Skeletal muscle satellite cell (primary cell): Measurements from ENCODE around the gene GTF2F2. TPM values are rescaled to one million over a fixed set of nuclear protein-coding genes. Genes with fewer than 3 reads are reported as not detected.

Experiments
- H3K27me3 ChIP-seq: 2 replicates; pipeline ENCODE4 v1.7.0; 2013; ENCODE audit warnings: low read length; ENCODE audit not compliant: control insufficient read depth, insufficient read depth
- H3K36me3 ChIP-seq: 2 replicates; pipeline ENCODE4 v1.7.0; 2013; ENCODE audit warnings: mild to moderate bottlenecking, control low read depth, low read length; ENCODE audit not compliant: insufficient read depth
- H3K4me1 ChIP-seq: 2 replicates; pipeline ENCODE4 v1.7.0; 2013; ENCODE audit warnings: low read length; ENCODE audit not compliant: control insufficient read depth, insufficient read depth
- H3K4me2 ChIP-seq: 2 replicates; pipeline ENCODE4 v1.7.0; 2013; ENCODE audit warnings: mild to moderate bottlenecking, low read length
- H3K4me3 ChIP-seq: 2 replicates; pipeline ENCODE4 v1.7.0; 2013; ENCODE audit warnings: low read length
- H3K9ac ChIP-seq: 2 replicates; pipeline ENCODE4 v1.7.0; 2013; ENCODE audit warnings: mild to moderate bottlenecking, low read depth, low read length, moderate library complexity
- H3K9me3 ChIP-seq: replicated peaks from 2 replicates; pipeline ENCODE4 v1.7.0; 2013; ENCODE audit warnings: mild to moderate bottlenecking, control low read depth, low read length
- small RNA-seq: library from RNA; depleted of rRNA; stranded (forward); fragments of <200 nt; gene quantifications from one replicate; pipeline ENCODE3, GENCODE V24; 2012

GTF2F2 gene

DNA sequence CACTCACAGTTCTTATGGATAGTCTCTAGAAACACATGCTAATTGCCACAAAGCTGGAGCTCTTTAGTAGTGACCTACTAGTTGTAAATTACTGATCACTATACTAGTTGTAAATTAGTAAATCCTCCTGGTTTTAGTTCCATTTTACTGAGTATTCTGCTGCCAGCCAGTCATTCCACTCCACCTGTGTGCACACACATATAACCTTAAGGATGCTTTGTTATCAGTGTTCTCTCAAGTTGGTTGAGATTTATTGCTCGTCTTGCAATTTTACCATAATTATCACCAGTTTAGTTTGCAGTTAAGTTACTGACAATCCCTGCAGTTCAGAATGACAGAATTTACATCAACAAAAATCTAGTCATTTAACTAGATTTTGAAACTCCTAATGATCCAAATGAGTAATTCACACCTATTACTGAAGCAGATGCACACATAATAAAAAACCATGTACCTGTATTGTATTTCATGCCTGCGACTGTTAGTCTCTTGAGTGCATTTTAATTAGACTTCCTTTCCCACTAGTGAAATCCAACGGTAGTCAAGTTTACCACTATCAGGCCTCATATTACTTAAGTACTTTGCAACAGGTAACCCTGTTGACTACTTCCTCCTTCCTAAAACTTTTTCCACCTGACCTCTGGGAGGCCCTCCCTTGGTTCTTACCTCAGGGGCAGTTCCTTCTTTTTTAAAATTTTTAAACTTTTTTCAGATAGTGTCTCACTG lies 213.1 kb downstream of the GTF2F2 start:
- Histone ChIP-seq H3K9me3 (no peaks in the 10 kb centered on the region), H3K4me2 (no peak overlapping the region), H3K36me3 (peaks cover 42% of the 10 kb centered on the region), H3K4me3 (no peak overlapping the region), H3K9ac (no peak overlapping the region), H3K4me1 (peaks cover 92% of the 10 kb centered on the region), H3K27me3 (no peaks in the 10 kb centered on the region)

Small RNAs within 50 kb of the gene (small RNA-seq; reads per million reads assigned to genes)
- gene AL138693.1 = not detected
- not detected for gene AL138963.2
